ENCODE data around the gene BAX.
A peak's percentile ranks its signal among the peaks of the same experiment; 100 is the strongest.
"Not testable (repeated sequence)": the region's sequence is repeated elsewhere in the genome, so short reads cannot be mapped to it uniquely, and the experiment has no call there.

The BAX gene

GRCh38 chr19:48927692-48928091, 27.0 kb upstream of the BAX start:
- DNase-seq; in situ Hi-C loops (cut with MboI; ENCODE audit: low pct_unique_long_range_greater_than_20kb, low sequenced_read_pairs): not testable (repeated sequence)

DNA sequence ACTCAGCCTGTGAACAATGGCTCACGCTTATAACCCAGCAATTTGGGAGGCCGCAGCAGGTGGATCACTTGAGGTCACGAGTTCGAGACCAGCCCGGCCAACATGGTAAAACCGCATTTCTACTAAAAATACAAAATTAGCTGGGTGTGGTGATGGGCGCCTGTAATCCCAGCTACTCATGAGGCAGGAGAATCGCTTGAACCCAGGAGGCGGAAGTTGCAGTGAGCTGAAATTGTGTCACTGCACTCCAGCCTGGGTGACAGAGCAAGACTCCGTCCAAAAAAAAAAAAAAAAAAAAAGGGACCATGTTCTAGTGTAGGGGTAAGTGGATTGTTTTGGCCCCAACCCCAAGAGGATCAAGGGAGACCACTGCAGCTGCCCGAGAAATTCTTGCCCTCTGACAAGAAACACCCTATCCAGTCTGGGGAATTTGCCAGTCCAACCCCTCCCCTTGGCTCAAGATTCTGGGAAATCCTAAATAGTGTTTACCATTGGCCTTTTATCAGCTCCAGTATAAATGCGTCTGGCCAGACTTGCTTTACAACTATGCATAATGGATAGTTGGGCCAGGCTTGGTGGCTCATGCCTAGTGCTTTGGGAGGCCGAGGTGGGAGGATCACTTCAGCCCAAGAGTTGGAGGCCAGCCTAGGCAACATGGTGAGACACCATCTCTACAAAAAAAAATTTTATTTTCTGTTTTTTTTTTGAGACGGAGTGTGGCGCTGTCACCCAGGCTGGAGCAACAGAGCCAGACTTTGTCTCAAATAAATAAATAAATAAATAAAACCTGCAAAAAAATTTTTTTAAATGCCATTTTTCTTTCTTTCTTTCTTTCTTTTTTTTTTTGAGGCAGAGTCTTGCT, 26.3 kb upstream of the BAX start:
- in situ Hi-C loops (cut with MboI; ENCODE audit: low pct_unique_long_range_greater_than_20kb, low sequenced_read_pairs) = no loop called here
- DNase-seq = no peak

- in situ Hi-C loops (cut with MboI; ENCODE audit: low pct_unique_long_range_greater_than_20kb, low sequenced_read_pairs) = no loop called here
- DNase-seq = peak; percentile 75
Measured at GRCh38 chr19:48933382-48933932, 21.2 kb upstream of the BAX start, which contains the start of gene DHDH. DHDH (plus strand) TSS chr19:48933699; CDS start chr19:48933722, 23 bp downstream.

DNA sequence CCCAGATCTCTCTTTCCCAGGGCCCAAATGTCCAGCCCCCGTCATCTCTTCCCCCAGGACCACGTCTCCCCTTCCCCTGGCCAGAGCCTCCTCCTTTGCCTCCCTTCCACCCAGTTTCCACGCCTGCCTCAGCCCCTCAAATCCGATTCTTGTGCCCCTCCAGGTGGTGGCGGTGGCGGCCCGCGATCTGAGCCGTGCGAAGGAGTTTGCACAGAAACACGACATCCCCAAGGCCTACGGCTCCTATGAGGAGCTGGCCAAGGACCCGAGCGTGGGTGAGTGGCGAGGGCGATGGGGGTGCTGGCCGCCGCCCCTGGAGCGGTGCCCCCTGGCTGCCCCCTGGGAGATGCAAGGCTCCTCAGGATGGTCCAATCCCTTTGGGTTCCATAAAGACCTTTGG, 19.8 kb upstream of the BAX start:
- in situ Hi-C loops (cut with MboI; ENCODE audit: low pct_unique_long_range_greater_than_20kb, low sequenced_read_pairs) = no loop called here
- no peak for DNase-seq

DNA sequence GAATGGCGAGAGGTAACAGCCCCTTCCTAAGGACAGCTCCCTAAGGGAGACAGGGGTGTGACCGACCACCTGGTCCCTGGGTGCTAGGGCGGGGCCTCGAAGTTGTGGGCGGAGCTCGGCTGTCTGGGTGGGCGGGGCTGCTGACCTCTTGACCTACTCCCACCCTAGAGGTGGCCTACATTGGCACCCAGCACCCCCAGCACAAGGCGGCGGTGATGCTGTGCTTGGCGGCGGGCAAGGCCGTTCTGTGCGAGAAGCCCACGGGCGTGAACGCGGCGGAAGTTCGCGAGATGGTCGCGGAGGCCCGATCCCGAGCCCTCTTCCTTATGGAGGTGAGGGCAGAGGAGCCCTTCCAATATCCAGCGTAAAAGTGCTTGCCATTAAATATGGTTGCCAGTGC, 18.8 kb upstream of the BAX start:
- in situ Hi-C loops (cut with MboI; ENCODE audit: low pct_unique_long_range_greater_than_20kb, low sequenced_read_pairs) = no loop called here
- DNase-seq = no peak

GRCh38 chr19:48938256-48938655, 16.4 kb upstream of the BAX start:
- no peak for DNase-seq

DNA sequence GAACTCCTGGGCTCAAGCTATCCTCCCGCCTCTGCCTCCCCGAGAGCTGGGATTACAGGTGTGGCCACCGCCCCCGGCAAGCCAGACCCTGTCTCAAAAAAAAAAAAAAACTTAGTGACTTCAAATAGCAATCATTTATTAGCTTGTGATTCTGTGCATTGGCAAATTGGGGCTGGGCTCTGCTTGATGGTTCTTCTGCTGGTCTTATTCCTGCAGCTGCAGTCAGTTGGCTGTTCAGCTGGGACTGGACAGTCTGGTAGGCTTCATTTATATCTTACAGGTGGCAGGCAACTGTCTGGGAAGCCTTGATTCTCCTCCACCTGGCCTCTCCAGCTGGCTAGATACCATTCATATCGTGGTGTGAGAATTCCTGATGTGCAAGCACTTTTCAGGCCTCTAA, 13.8 kb upstream of the BAX start:
- in situ Hi-C loops (cut with MboI; ENCODE audit: low pct_unique_long_range_greater_than_20kb, low sequenced_read_pairs) = no loop called here
- DNase-seq = no peak

More at GRCh38 chr19:48938256-48938655, 16.4 kb upstream of the BAX start:
- in situ Hi-C loops (cut with MboI; ENCODE audit: low pct_unique_long_range_greater_than_20kb, low sequenced_read_pairs) = no loop called here

DNA sequence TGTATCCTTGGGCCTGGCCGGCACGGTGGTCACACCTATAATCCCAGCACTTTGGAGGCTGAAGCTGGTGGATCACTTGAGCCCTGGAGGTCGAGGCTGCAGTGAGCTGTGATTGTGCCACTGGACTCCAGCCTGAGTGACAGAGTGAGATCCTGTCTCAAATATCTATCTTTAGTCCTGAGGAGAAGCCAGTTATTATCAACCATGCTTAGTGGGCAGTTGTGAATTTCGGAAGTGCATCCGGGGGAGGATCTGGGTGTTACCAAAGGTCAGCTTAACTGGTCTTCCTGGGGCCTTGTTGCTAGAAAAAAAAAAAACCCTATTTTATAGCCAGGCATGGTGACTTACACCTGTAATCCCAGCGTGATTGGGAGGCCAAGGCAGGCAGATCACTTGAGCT, 11.6 kb upstream of the BAX start:
- in situ Hi-C loops (cut with MboI; ENCODE audit: low pct_unique_long_range_greater_than_20kb, low sequenced_read_pairs) = no loop called here
- no peak for DNase-seq

- in situ Hi-C loops (cut with MboI; ENCODE audit: low pct_unique_long_range_greater_than_20kb, low sequenced_read_pairs) = no loop called here
- DNase-seq = no peak
Measured at GRCh38 chr19:48945415-48945814, 9.3 kb upstream of the BAX start.

DNA sequence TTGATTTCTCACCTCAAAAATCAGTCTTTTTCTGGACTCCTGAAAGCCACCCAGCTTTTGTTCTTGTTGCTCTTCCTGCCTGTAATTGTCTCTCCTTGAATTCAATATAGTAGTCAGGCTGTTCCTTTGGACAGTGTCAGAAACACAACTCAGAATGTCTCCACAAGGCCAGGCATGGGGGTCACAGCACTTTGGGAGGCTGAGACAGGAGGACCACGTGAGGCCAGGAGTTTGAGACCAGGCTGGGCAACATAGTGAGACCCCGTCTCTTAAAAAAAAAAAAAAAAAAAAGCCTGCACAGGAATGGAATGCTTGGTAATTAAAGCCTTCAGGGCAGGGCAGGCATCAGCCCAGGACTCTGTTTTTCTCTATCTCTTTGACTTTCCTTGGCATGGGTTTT, 8.9 kb upstream of the BAX start:
- in situ Hi-C loops (cut with MboI; ENCODE audit: low pct_unique_long_range_greater_than_20kb, low sequenced_read_pairs) = no loop called here
- no peak for DNase-seq

- DNase-seq = no peak
- in situ Hi-C loops (cut with MboI; ENCODE audit: low pct_unique_long_range_greater_than_20kb, low sequenced_read_pairs) = no loop called here
Measured at GRCh38 chr19:48946463-48947257, 8.0 kb upstream of the BAX start.

DNA sequence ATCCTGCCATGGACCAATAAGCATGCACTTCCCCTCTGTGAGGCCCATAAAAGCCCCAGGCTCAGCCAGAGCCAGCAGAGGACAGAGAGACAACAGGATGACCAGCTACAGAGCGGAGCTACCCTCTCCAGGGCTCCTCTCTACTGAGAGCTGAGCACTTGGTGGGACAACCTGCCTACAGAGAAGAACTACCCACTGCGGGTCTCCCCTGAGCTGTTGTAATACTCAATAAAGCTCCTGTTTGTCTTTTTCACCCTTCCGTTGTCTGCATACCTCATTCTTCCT, 7.5 kb upstream of the BAX start:
- in situ Hi-C loops (cut with MboI; ENCODE audit: low pct_unique_long_range_greater_than_20kb, low sequenced_read_pairs) = no loop called here
- no peak for DNase-seq

- in situ Hi-C loops (cut with MboI; ENCODE audit: low pct_unique_long_range_greater_than_20kb, low sequenced_read_pairs) = no loop called here
- DNase-seq = no peak
Measured at GRCh38 chr19:48950159-48950558, 4.5 kb upstream of the BAX start.

DNA sequence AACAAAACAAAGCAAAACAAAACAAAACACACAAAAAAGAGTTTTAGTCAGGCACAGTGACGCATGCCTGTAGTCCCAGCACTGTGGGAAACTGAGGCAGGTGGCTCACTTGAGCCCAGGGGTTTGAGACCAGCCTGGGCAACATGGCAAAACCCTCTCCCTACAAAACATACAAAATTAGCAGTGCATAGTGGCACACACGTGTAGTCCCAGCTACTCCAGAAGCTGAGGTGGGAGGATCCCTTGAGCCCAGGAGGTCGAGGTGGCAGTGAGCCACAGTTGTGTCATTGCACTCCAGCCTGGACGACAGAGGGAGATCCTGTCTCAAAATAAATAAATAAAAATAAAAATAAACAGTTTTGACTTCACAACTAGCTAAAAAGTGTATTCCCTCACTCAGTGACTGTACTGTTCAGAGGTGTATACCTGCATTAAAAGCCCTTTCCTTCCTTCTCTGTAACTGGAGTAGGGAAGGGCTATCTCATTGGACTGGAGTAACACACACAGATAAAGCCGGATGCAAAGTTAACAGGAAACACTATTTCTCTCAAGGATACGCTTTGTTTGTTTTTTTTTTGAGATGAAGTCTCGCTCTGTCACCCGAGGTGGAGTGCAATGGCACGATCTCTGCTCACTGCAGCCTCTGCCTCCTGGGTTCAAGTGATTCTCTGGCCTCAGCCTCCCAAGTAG, 3.7 kb upstream of the BAX start:
- no peak for DNase-seq
- in situ Hi-C loops (cut with MboI; ENCODE audit: low pct_unique_long_range_greater_than_20kb, low sequenced_read_pairs) = no loop called here

GRCh38 chr19:48953141-48953540, 1.5 kb upstream of the BAX start:
- DNase-seq = no peak
- in situ Hi-C loops (cut with MboI; ENCODE audit: low pct_unique_long_range_greater_than_20kb, low sequenced_read_pairs) = no loop called here

- in situ Hi-C loops (cut with MboI; ENCODE audit: low pct_unique_long_range_greater_than_20kb, low sequenced_read_pairs) = no loop called here
- no peak for DNase-seq
Measured at GRCh38 chr19:48953990-48954594, 583 bp upstream of the BAX start.

DNA sequence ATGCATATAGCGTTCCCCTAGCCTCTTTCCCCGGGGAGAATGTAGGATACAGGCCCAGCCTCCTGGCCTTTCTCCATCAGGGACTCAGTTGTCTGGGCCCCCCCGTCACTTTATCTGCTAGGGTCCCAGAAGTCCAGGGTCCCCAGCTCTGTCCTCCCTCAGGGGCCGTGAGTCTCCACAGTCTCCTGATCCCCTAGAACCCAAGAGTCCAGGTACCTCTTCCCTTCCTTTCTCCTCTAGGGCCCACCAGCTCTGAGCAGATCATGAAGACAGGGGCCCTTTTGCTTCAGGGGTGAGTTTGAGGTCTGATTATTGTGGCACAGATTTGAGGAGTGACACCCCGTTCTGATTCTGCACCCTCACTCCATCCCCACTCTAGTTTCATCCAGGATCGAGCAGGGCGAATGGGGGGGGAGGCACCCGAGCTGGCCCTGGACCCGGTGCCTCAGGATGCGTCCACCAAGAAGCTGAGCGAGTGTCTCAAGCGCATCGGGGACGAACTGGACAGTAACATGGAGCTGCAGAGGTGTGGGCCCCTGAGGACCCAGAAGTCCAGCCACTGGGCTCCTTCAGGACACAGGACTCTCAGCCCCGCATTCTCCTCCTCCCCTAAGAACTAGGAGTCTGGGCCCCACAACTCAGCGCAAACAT, 758 bp downstream of the BAX start:
- in situ Hi-C loops (cut with MboI; ENCODE audit: low pct_unique_long_range_greater_than_20kb, low sequenced_read_pairs) = no loop called here

GRCh38 chr19:48958006-48958405, 3.3 kb downstream of the BAX start:
- DNase-seq = no peak
- in situ Hi-C loops (cut with MboI; ENCODE audit: low pct_unique_long_range_greater_than_20kb, low sequenced_read_pairs) = no loop called here

More for the DNA sequence above, 758 bp downstream of the BAX start:
- no peak for DNase-seq
